ENCODE measurements around the gene FAM78A.
"Not testable (repeated sequence)": the region's sequence is repeated elsewhere in the genome, so short reads cannot be mapped to it uniquely, and the experiment has no call there.

FAM78A gene

DNA sequence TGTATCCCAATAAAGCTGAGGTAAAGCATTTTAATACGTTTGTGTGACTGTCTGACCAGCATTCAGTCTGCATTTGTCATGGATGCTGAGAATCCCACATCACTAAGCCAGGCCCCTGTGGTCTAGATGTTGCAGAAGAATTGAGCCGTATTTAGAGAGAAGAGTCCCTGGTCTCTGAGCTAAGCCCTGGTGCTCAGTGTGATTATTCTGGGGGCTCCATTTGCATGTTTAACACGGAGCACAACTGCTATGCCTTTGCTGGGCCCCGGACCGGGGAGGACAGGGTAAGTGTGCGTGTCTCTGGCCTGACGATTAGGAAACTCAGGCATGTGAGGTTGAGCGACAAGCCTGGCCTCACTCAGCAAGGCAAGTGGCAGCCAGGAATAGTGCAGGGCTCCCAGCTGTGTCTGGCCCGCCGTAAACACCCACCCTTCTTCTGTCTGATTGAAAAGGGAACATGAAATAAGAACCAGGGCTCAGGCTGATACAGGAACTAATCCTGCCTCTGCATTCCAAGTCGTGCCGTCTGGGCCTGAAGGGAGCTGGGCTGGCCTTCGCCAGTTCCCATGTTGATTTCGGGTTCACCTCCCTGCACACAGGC lies 22.3 kb downstream of the FAM78A start:
- H3K27ac ChIP-seq, result peak overlapping the region in 18 of 21 experiments; percentile 3 to 95 (median 58)

GRCh38 chr9:131252120-131252519 lies 24.2 kb downstream of the FAM78A start:
- H3K4me3 ChIP-seq, result peak overlapping the region in 6 of 7 experiments; percentile 1 to 31 (median 26)

More for the DNA sequence above, 22.3 kb downstream of the FAM78A start:
- no peak overlapping the region for H3K4me3 ChIP-seq

GRCh38 chr9:131246618-131247017 lies 29.7 kb downstream of the FAM78A start:
- no peak overlapping the region for H3K4me3 ChIP-seq
- no peak overlapping the region for H3K27ac ChIP-seq

More at GRCh38 chr9:131252120-131252519, 24.2 kb downstream of the FAM78A start:
- H3K27ac ChIP-seq, result peak overlapping the region in 17 of 21 experiments; percentile 20 to 95 (median 67)

DNA sequence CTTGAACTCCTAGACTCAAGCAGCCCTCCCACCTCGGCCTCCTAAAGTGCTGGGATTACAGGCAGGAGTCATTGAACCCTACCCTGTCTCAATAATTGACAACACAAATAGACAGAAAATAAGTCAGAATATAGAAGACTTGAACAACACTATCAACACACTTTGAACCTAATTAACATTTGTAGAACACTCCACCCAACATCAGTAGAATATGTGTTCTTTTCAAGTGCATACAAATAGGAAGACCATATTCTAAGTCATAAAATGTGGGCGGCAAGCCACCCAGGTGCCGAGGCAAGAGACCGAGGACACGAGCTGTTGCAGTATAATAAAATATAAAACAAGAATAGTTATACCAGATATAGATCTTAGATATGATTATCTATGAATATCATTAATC lies 32.0 kb downstream of the FAM78A start:
- H3K27ac ChIP-seq, H3K4me3 ChIP-seq: not testable (repeated sequence)

- no peak overlapping the region for H3K4me3 ChIP-seq
- H3K27ac ChIP-seq, result no peak overlapping the region
Observed at GRCh38 chr9:131240047-131240921, 36.0 kb downstream of the FAM78A start.

DNA sequence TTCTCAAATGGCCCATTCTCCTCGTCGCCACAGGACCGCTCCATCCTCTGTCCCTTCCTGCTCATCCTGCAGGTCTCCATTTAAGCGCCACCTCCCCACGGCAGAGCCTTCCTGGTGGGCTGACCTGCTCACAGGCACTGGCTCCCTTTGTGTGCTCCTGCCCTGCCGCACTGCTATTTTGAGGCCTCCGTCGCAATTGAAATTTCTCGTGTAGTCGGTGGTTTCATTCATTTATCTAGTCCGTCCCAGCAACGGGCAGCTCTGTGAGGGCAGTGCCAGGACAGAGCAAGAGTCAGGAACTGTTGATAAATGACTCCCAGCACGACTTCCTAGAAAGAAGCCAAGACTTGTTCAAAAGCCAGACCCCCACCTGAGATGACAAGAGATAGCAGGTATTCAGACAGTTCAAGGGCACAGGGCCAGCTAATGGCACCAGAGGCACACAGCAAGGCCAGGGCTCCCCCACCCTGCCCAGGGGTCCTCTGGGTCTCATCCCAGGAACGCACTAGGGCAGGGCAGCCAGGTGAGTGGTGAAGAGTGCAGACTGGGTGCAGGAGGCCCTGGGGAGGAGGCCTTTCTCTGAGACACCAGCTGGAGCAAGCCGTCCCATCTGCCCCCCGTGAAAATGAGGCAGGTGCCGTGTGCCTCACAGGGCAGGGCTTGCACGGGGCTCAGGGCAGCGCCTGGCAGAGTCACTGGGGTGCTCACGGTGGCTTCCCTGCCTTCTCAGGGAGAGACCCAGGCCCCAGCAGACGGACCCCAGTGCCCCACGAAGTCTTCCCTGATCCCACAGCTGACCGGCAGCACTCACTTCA lies 36.9 kb downstream of the FAM78A start:
- H3K27ac ChIP-seq, result peak overlapping the region in 3 of 21 experiments; percentile 71 to 84 (median 75)
- H3K4me3 ChIP-seq, result no peak overlapping the region

DNA sequence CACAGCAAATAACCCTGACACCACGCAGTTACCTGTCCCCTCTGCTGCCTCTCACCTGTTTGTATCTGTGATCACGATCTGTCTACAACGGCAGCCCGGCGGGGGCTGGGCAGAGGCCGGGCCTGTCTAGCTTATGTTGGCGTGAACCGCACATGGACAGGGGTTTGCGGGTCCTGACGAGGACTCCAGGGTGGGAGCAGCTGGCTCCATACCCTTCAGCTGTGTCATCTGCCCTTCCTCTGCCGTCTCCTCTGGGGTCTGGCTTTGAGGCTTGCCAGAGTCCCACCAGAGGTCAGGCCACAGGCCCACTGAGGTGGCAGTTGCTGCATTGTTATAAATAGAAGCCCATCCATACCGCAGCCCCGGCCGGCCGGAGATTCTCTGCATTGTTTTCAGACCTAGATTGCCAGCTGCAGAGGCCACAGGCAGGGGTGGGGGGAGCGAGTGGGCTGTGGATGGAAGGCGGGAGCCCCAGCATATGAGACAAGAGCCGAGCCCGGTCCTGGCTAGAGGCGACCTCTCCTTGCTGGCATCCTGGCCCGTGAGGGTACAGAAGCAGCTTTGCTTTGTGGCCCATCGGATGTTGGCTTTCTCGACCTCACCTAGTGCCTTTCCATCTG lies 37.8 kb downstream of the FAM78A start:
- peak overlapping the region in 2 of 7 experiments; percentile 9 to 13 for H3K4me3 ChIP-seq
- peak overlapping the region in 17 of 21 experiments; percentile 13 to 84 (median 65) for H3K27ac ChIP-seq

DNA sequence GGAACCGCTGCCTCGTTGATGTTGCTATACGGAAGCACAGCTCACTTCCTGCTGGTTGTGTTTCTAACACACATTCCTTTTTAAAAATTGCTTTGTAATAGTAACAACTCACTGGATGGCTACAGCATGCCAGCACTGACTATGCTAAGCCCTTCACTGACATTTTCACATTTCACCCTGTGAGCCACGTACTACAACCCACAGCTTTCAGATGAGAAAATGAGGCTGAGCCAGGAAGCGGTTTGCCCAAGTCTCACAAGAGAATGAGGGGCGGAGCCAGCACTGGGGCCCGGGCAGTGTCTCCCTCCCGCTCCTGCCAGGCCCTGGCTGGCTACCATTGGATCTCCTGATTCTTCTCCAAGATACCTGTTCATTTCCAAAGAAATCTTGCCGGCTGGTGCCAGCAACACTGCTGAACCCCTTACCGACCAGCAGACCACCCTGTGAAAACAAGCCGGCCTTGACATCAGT lies 38.3 kb downstream of the FAM78A start:
- H3K4me3 ChIP-seq, result peak overlapping the region in 2 of 7 experiments; percentile 9 to 13
- H3K27ac ChIP-seq, result peak overlapping the region in 16 of 21 experiments; percentile 25 to 84 (median 67)

GRCh38 chr9:131237291-131237690 lies 39.0 kb downstream of the FAM78A start:
- Histone ChIP-seq H3K27ac (peak overlapping the region in 8 of 21 experiments; percentile 27 to 84 (median 77)), H3K4me3 (peak overlapping the region in 1 of 7 experiments; percentile 13)

GRCh38 chr9:131236761-131237160 lies 39.5 kb downstream of the FAM78A start:
- Histone ChIP-seq H3K4me3 (no peak overlapping the region), H3K27ac (peak overlapping the region in 2 of 21 experiments; percentile 32 to 83)

GRCh38 chr9:131236161-131236560 lies 40.1 kb downstream of the FAM78A start:
- Histone ChIP-seq H3K27ac (peak overlapping the region in 1 of 21 experiments; percentile 32), H3K4me3 (no peak overlapping the region)

DNA sequence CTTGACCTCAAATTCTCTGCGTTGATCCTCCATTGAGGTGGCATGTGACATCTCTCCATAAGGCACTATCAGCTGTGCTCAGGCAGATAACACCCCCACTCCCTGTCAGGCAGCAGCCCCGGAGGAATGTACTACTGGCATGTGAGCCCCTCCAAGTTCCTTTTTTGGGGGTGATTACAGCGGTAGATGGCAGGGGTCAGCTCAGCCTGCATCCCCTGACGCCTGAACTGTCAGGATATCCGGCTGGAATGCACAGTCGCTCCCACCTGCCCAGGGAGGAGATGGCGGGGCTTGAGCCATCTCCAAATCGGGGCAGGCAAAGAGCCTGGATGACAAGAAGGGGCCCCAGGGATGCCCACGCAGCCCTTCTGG lies 40.8 kb downstream of the FAM78A start:
- Histone ChIP-seq H3K27ac (peak overlapping the region in 2 of 21 experiments; percentile 10 to 30), H3K4me3 (no peak overlapping the region)

DNA sequence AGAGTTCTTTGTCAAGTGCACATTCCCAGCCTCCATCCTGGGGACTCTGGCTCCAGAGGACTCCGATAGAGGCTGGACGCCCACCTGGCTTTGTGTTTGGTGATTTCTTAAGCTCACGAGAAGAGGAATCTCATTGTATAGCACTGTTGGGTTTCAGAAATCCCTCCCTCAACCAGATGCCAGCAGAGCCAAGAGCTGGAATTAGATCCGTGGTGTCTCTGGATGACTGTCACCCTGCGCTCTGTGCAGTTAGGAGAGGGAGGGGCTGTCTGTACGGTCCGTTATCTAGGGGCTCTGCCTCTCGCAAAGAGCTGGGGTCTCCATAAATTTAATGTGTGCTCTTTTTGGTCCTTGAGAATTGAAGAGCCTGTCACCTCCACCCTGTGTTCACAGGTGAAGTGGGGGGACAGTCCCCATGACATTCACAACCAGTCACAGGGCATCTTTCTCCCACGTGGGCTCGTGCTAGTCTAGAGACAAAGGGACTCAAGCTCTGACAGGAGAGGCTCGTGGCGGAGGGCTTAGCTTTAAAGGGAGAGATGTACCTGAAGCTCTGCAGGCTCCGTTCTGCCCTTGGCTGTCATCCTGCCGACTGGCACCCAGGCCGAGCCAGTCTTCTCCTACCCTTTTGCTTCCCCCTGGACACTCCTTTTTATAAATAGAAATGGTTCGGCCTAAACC lies 41.4 kb downstream of the FAM78A start:
- Histone ChIP-seq H3K27ac (peak overlapping the region in 7 of 21 experiments; percentile 5 to 83 (median 30)), H3K4me3 (no peak overlapping the region)

GRCh38 chr9:131233995-131234394 lies 42.3 kb downstream of the FAM78A start:
- no peak overlapping the region for H3K4me3 ChIP-seq
- peak overlapping the region in 9 of 21 experiments; percentile 3 to 83 (median 65) for H3K27ac ChIP-seq

- Histone ChIP-seq H3K27ac (peak overlapping the region in 10 of 21 experiments; percentile 17 to 83 (median 64)), H3K4me3 (no peak overlapping the region)
Observed at GRCh38 chr9:131233556-131233955, 42.8 kb downstream of the FAM78A start.

- no peak overlapping the region for H3K27ac ChIP-seq
- peak overlapping the region in 1 of 7 experiments; percentile 3 for H3K4me3 ChIP-seq
Observed at GRCh38 chr9:131228988-131229387, 47.3 kb downstream of the FAM78A start.

DNA sequence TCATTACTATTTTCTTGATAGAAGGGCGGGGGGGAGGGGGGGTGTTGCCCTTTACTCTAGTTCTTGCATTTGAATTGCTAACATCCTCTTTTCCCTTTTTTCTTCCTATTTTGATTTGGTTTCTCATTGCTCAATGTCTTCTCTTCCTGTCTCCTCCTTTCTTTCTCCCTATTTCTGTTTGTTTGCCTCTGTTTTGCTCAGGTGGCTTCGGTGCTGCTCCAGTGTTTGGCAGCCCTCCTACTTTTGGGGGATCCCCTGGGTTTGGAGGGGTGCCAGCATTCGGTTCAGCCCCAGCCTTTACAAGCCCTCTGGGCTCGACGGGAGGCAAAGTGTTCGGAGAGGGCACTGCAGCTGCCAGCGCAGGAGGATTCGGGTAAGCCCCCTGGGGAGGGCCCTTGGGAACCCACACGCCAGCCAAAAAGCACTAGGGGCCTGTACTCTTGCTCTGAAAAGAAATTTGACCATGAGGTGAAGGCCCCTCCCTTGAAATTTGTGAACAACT lies 48.3 kb downstream of the FAM78A start:
- peak overlapping the region in 4 of 7 experiments; percentile 3 to 11 (median 4) for H3K4me3 ChIP-seq
- H3K27ac ChIP-seq, result peak overlapping the region in 8 of 21 experiments; percentile 5 to 76 (median 32)

Data from skin epidermis (tissue), 12 donors.